ENCODE data around the gene LINGO3.
"Not testable (repeated sequence)": the region's sequence is repeated elsewhere in the genome, so short reads cannot be mapped to it uniquely, and the experiment has no call there.

LINGO3 gene

GRCh38 chr19:2308114-2308556, at the start of gene LINGO3:
Gene LINGO3, minus strand, starts transcription at chr19:2308154. Its CDS starts 16,378 bp downstream, at chr19:2291776.
- Histone ChIP-seq H3K9ac (ENCODE audit: low read length) (no peak within 1 kb of the TSS), H3K4me1 (ENCODE audit: control insufficient read depth, insufficient read depth, low read length) (peaks cover 4% of the 10 kb centered on the region), H3K36me3 (ENCODE audit: control insufficient read depth, insufficient read depth, low read length, severe bottlenecking) (no peaks in the 10 kb centered on the region), H3K4me3 (ENCODE audit: low read length) (peak within 1 kb of the TSS; percentile 37), H3K9me3 (ENCODE audit: control insufficient read depth, low read length) (no peaks in the 10 kb centered on the region), H3K27me3 (replicated peaks; ENCODE audit: control insufficient read depth, insufficient read depth, low read length) (peaks cover 25% of the 10 kb centered on the region)
- DNase-seq (ENCODE audit: low read depth): peak; percentile 26

- Histone ChIP-seq H3K4me1 (ENCODE audit: control insufficient read depth, insufficient read depth, low read length) (no peaks in the 10 kb centered on the region), H3K4me3 (ENCODE audit: low read length) (no peak overlapping the region), H3K9me3 (ENCODE audit: control insufficient read depth, low read length) (no peaks in the 10 kb centered on the region), H3K27me3 (replicated peaks; ENCODE audit: control insufficient read depth, insufficient read depth, low read length) (peaks cover 6% of the 10 kb centered on the region), H3K36me3 (ENCODE audit: control insufficient read depth, insufficient read depth, low read length, severe bottlenecking) (peaks cover 8% of the 10 kb centered on the region), H3K9ac (ENCODE audit: low read length) (no peak overlapping the region)
- no peak for DNase-seq (ENCODE audit: low read depth)
These were observed 48.2 kb upstream of the LINGO3 start for GRCh38 chr19:2356036-2356646.

GRCh38 chr19:2355168-2356035, 47.4 kb upstream of the LINGO3 start:
- peaks cover 6% of the 10 kb centered on the region for H3K27me3 ChIP-seq (replicated peaks; ENCODE audit: control insufficient read depth, insufficient read depth, low read length)
- DNase-seq (ENCODE audit: low read depth): peak; percentile 8
- H3K4me1 ChIP-seq (ENCODE audit: control insufficient read depth, insufficient read depth, low read length): no peaks in the 10 kb centered on the region
- no peaks in the 10 kb centered on the region for H3K9me3 ChIP-seq (ENCODE audit: control insufficient read depth, low read length)
- H3K36me3 ChIP-seq (ENCODE audit: control insufficient read depth, insufficient read depth, low read length, severe bottlenecking): peaks cover 11% of the 10 kb centered on the region
- H3K4me3 ChIP-seq (ENCODE audit: low read length): no peak overlapping the region
- no peak overlapping the region for H3K9ac ChIP-seq (ENCODE audit: low read length)

GRCh38 chr19:2354670-2355069, 46.7 kb upstream of the LINGO3 start:
- no peak overlapping the region for H3K9ac ChIP-seq (ENCODE audit: low read length)
- no peak overlapping the region for H3K4me3 ChIP-seq (ENCODE audit: low read length)
- DNase-seq (ENCODE audit: low read depth): no peak
- H3K4me1 ChIP-seq (ENCODE audit: control insufficient read depth, insufficient read depth, low read length): no peaks in the 10 kb centered on the region
- peaks cover 6% of the 10 kb centered on the region for H3K27me3 ChIP-seq (replicated peaks; ENCODE audit: control insufficient read depth, insufficient read depth, low read length)
- peaks cover 19% of the 10 kb centered on the region for H3K36me3 ChIP-seq (ENCODE audit: control insufficient read depth, insufficient read depth, low read length, severe bottlenecking)
- H3K9me3 ChIP-seq (ENCODE audit: control insufficient read depth, low read length): no peaks in the 10 kb centered on the region

- H3K9me3 ChIP-seq (ENCODE audit: control insufficient read depth, low read length): no peaks in the 10 kb centered on the region
- H3K36me3 ChIP-seq (ENCODE audit: control insufficient read depth, insufficient read depth, low read length, severe bottlenecking): peaks cover 21% of the 10 kb centered on the region
- no peak for DNase-seq (ENCODE audit: low read depth)
- H3K4me3 ChIP-seq (ENCODE audit: low read length): no peak overlapping the region
- H3K27me3 ChIP-seq (replicated peaks; ENCODE audit: control insufficient read depth, insufficient read depth, low read length): peaks cover 4% of the 10 kb centered on the region
- H3K9ac ChIP-seq (ENCODE audit: low read length): no peak overlapping the region
- no peaks in the 10 kb centered on the region for H3K4me1 ChIP-seq (ENCODE audit: control insufficient read depth, insufficient read depth, low read length)
These were observed 46.1 kb upstream of the LINGO3 start for GRCh38 chr19:2353887-2354592.

DNA sequence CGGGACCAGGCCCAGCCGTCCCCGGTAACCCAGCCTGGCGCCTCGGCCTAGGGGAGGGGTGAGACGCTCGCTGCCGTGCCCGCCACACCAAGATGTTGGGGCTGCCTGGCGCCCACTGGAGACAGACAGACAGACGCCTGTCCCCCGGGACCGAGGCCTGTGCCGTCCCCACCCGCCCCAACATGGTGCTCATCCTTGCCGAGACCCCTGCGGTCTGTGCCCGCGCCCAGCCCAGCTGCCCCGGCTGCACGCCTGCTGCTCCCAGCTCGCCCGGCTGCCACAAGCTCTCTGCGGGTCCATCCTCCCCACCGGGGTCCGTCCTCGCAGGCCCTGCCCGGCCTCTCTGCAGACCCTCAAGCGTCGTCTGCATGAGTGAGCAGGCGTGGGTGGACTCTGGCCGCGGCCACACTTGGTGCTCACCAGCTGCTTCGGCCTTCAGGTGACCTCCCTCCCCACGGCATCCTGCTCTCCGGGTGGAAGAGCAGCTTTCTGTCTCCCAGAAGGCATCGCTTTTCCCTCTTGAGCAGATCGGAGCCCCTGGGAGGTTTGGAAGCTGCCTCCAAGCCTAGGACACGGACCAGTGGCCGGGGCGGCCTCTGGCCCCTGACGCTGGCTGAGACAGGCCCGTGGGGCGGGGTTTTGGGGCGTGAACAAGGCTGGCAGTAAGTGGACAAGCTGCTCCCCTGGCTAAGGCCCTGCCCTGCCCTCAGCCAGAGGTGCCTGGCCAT, 45.4 kb upstream of the LINGO3 start:
- H3K4me1 ChIP-seq (ENCODE audit: control insufficient read depth, insufficient read depth, low read length): no peaks in the 10 kb centered on the region
- H3K4me3 ChIP-seq (ENCODE audit: low read length): no peak overlapping the region
- no peak overlapping the region for H3K9ac ChIP-seq (ENCODE audit: low read length)
- peaks cover 28% of the 10 kb centered on the region for H3K36me3 ChIP-seq (ENCODE audit: control insufficient read depth, insufficient read depth, low read length, severe bottlenecking)
- H3K27me3 ChIP-seq (replicated peaks; ENCODE audit: control insufficient read depth, insufficient read depth, low read length): no peaks in the 10 kb centered on the region
- no peak for DNase-seq (ENCODE audit: low read depth)
- no peaks in the 10 kb centered on the region for H3K9me3 ChIP-seq (ENCODE audit: control insufficient read depth, low read length)

- Histone ChIP-seq H3K4me1 (ENCODE audit: control insufficient read depth, insufficient read depth, low read length) (no peaks in the 10 kb centered on the region), H3K4me3 (ENCODE audit: low read length) (no peak overlapping the region), H3K36me3 (ENCODE audit: control insufficient read depth, insufficient read depth, low read length, severe bottlenecking) (peaks cover 29% of the 10 kb centered on the region), H3K9me3 (ENCODE audit: control insufficient read depth, low read length) (no peaks in the 10 kb centered on the region), H3K27me3 (replicated peaks; ENCODE audit: control insufficient read depth, insufficient read depth, low read length) (no peaks in the 10 kb centered on the region), H3K9ac (ENCODE audit: low read length) (no peak overlapping the region)
- no peak for DNase-seq (ENCODE audit: low read depth)
These were observed 44.2 kb upstream of the LINGO3 start for GRCh38 chr19:2352121-2352520.

DNA sequence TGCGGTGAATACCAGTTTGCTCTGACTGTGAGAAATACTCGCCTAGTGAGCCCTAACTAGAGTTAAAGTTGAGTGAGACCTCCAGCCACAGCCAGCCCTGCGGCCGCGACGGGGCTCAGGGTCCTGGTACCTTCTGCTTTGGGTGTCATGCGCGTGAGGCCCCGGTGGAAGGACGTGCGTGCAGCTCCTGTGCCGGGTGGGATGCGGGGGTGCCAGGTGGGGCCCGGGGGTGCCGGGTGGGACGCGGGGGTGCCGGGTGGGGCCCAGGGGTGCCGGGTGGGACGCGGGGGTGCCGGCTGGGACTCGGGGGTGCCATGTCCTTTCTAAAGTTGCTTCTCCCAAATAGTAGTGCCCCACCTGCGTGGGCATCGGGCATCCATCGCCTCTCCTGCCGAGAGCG, 43.6 kb upstream of the LINGO3 start:
- H3K27me3 ChIP-seq (replicated peaks; ENCODE audit: control insufficient read depth, insufficient read depth, low read length): no peaks in the 10 kb centered on the region
- peaks cover 29% of the 10 kb centered on the region for H3K36me3 ChIP-seq (ENCODE audit: control insufficient read depth, insufficient read depth, low read length, severe bottlenecking)
- H3K9me3 ChIP-seq (ENCODE audit: control insufficient read depth, low read length): no peaks in the 10 kb centered on the region
- no peak overlapping the region for H3K4me3 ChIP-seq (ENCODE audit: low read length)
- H3K4me1 ChIP-seq (ENCODE audit: control insufficient read depth, insufficient read depth, low read length): no peaks in the 10 kb centered on the region
- H3K9ac ChIP-seq (ENCODE audit: low read length): no peak overlapping the region
- DNase-seq (ENCODE audit: low read depth): no peak

- Histone ChIP-seq H3K9ac (ENCODE audit: low read length) (no peak overlapping the region), H3K4me1 (ENCODE audit: control insufficient read depth, insufficient read depth, low read length) (no peaks in the 10 kb centered on the region), H3K4me3 (ENCODE audit: low read length) (no peak overlapping the region), H3K36me3 (ENCODE audit: control insufficient read depth, insufficient read depth, low read length, severe bottlenecking) (peaks cover 33% of the 10 kb centered on the region), H3K9me3 (ENCODE audit: control insufficient read depth, low read length) (no peaks in the 10 kb centered on the region), H3K27me3 (replicated peaks; ENCODE audit: control insufficient read depth, insufficient read depth, low read length) (no peaks in the 10 kb centered on the region)
- DNase-seq (ENCODE audit: low read depth): no peak
These were observed 42.7 kb upstream of the LINGO3 start for GRCh38 chr19:2350656-2351055.

- H3K9ac ChIP-seq (ENCODE audit: low read length); H3K4me1 ChIP-seq (ENCODE audit: control insufficient read depth, insufficient read depth, low read length); H3K27me3 ChIP-seq (replicated peaks; ENCODE audit: control insufficient read depth, insufficient read depth, low read length); DNase-seq (ENCODE audit: low read depth); H3K9me3 ChIP-seq (ENCODE audit: control insufficient read depth, low read length); H3K4me3 ChIP-seq (ENCODE audit: low read length): not testable (repeated sequence)
- peaks cover 33% of the 10 kb centered on the region for H3K36me3 ChIP-seq (ENCODE audit: control insufficient read depth, insufficient read depth, low read length, severe bottlenecking)
These were observed 41.9 kb upstream of the LINGO3 start for GRCh38 chr19:2349818-2350217.
